Heart left ventricle (tissue), 16 donors: Measurements from ENCODE around the gene SLC25A19. TPM values are rescaled to one million over a fixed set of nuclear protein-coding genes. Genes with fewer than 3 reads are reported as not detected.

ENCODE experiments used
- ATAC-seq, 4 donors: fragments of 200-7000 bp; cut with Tn5 transposase; one replicate each; pipeline ENCODE4 v1.9.1; 2020 to 2022; ENCODE audit warnings: moderate library complexity in 4 of 4, mild to moderate bottlenecking in 3 of 4, moderate number of reproducible peaks in 1 of 4
- DNase-seq, 5 donors: peaks; one replicate each; pipeline ENCODE4 v3.0.0-alpha.2; 2020
- H3K27ac ChIP-seq, 12 donors: fragments of 200-600 bp; sonication (generic) in 4 of 12; one replicate each; pipeline versions ENCODE4 v1.5.0 to v1.8.0; 2016 to 2022; ENCODE audit warnings: mild to moderate bottlenecking in 2 of 12
- H3K27me3 ChIP-seq, 9 donors: fragments of 200-600 bp; sonication (generic) in 2 of 9; one replicate each; pipeline versions ENCODE4 v1.5.1 to v1.8.0; 2016 to 2022; ENCODE audit warnings: mild to moderate bottlenecking in 3 of 9
- H3K36me3 ChIP-seq, 9 donors: fragments of 200-600 bp; sonication (generic) in 2 of 9; one replicate each; pipeline versions ENCODE4 v1.5.0 to v1.8.0; 2018 to 2022; ENCODE audit warnings: mild to moderate bottlenecking in 2 of 9
- H3K4me1 ChIP-seq, 12 donors: fragments of 200-600 bp; sonication (generic) in 4 of 12; one replicate each; pipeline versions ENCODE4 v1.5.0 to v1.8.0; 2016 to 2022; ENCODE audit warnings: mild to moderate bottlenecking in 3 of 12
- H3K4me3 ChIP-seq, 12 donors: fragments of 200-600 bp; sonication (generic) in 4 of 12; one replicate each; pipeline versions ENCODE4 v1.5.0 to v1.8.0; 2017 to 2022; ENCODE audit warnings: mild to moderate bottlenecking in 9 of 12, moderate library complexity in 4 of 12
- H3K9me3 ChIP-seq, 12 donors: fragments of 200-600 bp; sonication (generic) in 4 of 12; one replicate each; pipeline versions ENCODE4 v1.5.0 to v1.8.0; 2016 to 2022; ENCODE audit warnings: mild to moderate bottlenecking in 1 of 12
- POLR2A ChIP-seq, 2 donors: fragments of 450-650 bp; IDR thresholded peaks; one replicate each; pipeline ENCODE4 v1.6.1; 2017; ENCODE audit warnings: antibody characterized with exemption in 2 of 2, mild to moderate bottlenecking in 2 of 2, moderate library complexity in 2 of 2
- WGBS, 4 donors: extraction: QIAGEN DNeasy Blood & Tissue Kit in 2 of 4; methylation state at CpG; one replicate each; pipeline versions ENCODE4 v1.1.5 to v1.1.7; 2013 to 2018; 5-methylcytosine and 5-hydroxymethylcytosine counted together
- intact Hi-C, 10 donors: fragments of 100-400 bp; cut with DNase I; formaldehyde crosslinking; loops; one replicate each; pipeline versions ENCODE4 v1.11.1 to v1.14.2; 2022
- polyA plus RNA-seq, 2 donors: library from polyadenylated mRNA; stranded (reverse); fragments of 200-250 nt; gene quantifications; one replicate each; pipeline ENCODE4 v1.2.3, GENCODE V29; 2013
- total RNA-seq, 9 donors: library from RNA; depleted of rRNA in 2 of 9; stranded (reverse); fragments of >200 nt in 2 of 9; fragmentation: NEBNext Ultra II Directional in 3 of 9; extraction: Animal tissue kit (Norgen Biotek cat#: 25700) in 3 of 9; gene quantifications; one replicate each; pipeline versions ENCODE4 v1.1.0 to v1.2.4, GENCODE V29; 2016 to 2023
- TF ChIP-seq, protein P1 (sequence below), 12 donors: fragments of 200-600 bp; sonication (generic) in 4 of 12; IDR thresholded peaks; one replicate each; pipeline versions ENCODE4 v1.5.0 to v1.8.0; 2018 to 2022; ENCODE audit warnings: antibody characterized with exemption in 12 of 12, mild to moderate bottlenecking in 5 of 12
- donor health status: ischemic (EF 13 %, LVEDD 7.1; RV severe dilation, severe dysfunction).
- donor health status: healthy with polysubstance abuse.
- donor health status: DM: no; HTN: yes; CAD: no.
- donor health status: DM: no; HTN: no; CAD: no.
- donor health status: ischemic (EF 25% LVEDD 6.9; RV normal size, moderate dysfunction).
- donor health status: ischemic (EF 25% LVEDD 5.7; RV mildly dilated, moderate dysfunction).
- donor health status: healthy.
- donor health status: DM: yes; HTN: yes; CAD: no.
- donor health status: ischemic (EF 35%, LVEDD 5.7; RV mildly dilated, moderate dysfunction).
- donor health status: nonischemic (EF 11% LVEDD 7.7; RV severe dilation, severe dysfunction).
- donor health status: DM: yes; HTN: yes; CAD: no.
- donor health status: PGD.
- donor health status: ischemic (EF 29% LVEDD 5.4; RV normal size, mild dysfunction).
- donor health status: nonischemic (EF 23%, LVEDD 6.1; RV moderate dilation, normal function).

Gene SLC25A19
- total and polyA plus RNA-seq, 11 donors: 7.0 to 27.9 (median 12.6) TPM

DNA sequence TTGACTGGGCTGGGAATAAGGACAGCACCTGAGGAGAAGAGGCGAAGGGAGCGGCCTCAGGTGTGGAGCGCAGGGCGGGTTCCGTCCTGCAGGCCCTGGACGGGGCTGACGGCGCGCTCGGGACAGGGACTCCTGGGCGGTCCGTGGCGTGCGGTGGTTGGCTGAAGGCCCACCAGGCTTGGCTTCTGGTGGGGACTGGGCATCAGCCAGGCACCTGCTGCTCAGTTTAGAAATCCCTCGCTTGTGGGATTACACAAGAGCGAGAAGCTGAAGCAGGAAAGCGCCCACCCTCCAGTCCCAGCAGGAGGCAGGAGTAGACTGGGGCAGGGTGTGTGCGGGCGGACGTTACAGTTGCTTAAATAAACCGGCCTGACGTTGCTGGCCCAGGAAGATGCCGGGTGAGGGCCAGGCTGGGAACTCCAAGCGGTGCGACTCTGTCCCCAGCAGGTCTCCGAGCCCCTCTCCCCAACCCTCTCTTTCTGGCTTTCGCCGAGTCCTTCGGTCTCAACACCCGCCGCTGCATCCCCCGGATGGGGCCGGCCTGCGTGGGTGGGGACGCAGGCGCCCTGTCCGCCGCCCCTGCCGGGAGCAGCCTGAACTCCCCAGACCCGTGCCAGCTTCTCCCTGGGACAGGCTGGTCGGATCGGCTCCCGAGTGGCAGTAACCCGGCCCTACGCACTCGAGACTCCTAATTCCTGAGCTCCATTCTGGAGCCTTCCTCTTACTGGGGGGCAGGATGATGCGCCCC lies 18.8 kb downstream of the SLC25A19 start:
- intact Hi-C loops: loop anchor here in 2 of 10 donors (2.0 to 10.0 kb wide), 4 partner anchors 64 to 317 kb away; partner anchors contain the start of gene MYO15B (in 1 of the 2)
- DNase-seq (peak; percentile 72 to 82 (median 74)), ATAC-seq (peak; percentile 33 to 72 (median 61))
- peak overlapping the region; percentile 86 to 98 (median 95) for H3K27ac ChIP-seq
- no peaks in the 10 kb centered on the region for H3K27me3 ChIP-seq
- peaks cover 0 to 60% (median 22%) of the 10 kb centered on the region in 12 donors for H3K4me1 ChIP-seq
- WGBS, 4 donors: 1 to 3% (median 1%) methylated on average over 15 to 47 of the region's 47 CpGs
- H3K9me3 ChIP-seq: no peaks in the 10 kb centered on the region
- TF ChIP-seq, protein P1, sequence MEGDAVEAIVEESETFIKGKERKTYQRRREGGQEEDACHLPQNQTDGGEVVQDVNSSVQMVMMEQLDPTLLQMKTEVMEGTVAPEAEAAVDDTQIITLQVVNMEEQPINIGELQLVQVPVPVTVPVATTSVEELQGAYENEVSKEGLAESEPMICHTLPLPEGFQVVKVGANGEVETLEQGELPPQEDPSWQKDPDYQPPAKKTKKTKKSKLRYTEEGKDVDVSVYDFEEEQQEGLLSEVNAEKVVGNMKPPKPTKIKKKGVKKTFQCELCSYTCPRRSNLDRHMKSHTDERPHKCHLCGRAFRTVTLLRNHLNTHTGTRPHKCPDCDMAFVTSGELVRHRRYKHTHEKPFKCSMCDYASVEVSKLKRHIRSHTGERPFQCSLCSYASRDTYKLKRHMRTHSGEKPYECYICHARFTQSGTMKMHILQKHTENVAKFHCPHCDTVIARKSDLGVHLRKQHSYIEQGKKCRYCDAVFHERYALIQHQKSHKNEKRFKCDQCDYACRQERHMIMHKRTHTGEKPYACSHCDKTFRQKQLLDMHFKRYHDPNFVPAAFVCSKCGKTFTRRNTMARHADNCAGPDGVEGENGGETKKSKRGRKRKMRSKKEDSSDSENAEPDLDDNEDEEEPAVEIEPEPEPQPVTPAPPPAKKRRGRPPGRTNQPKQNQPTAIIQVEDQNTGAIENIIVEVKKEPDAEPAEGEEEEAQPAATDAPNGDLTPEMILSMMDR (IDR thresholded peaks at IDR 0.05): peak in 5 of 12 donors; percentile 15 to 46 (median 33)
- peak in 1 of 2 donors; percentile 6 for TF ChIP-seq POLR2A (IDR thresholded peaks at IDR 0.05)
- H3K36me3 ChIP-seq: peaks cover 0 to 43% (median 17%) of the 10 kb centered on the region in 9 donors
- peak overlapping the region; percentile 52 to 99 (median 95) for H3K4me3 ChIP-seq

DNA sequence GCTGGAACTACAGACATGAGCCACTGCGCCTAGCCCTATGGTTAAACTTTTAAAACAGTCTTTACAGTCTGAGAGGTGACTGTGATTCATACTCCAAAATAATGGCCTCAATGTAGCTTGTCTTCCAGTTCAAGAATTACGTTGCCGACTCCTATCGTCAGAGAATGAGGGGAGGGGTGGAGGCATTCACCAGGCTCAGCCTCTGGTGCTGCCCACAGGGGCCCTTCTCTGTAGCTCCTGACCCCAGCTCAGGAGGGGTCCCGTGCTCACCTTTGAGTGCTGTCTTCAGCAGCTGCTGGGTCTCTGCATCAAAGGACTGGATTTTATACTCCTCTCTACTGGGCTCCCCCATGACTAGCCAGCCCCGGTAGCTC lies 19.4 kb downstream of the SLC25A19 start:
- H3K27me3 ChIP-seq: no peaks in the 10 kb centered on the region
- no peaks in the 10 kb centered on the region for H3K9me3 ChIP-seq
- H3K4me1 ChIP-seq: peaks cover 0 to 60% (median 22%) of the 10 kb centered on the region in 12 donors
- H3K36me3 ChIP-seq: peaks cover 0 to 42% (median 22%) of the 10 kb centered on the region in 9 donors
- TF ChIP-seq, protein P1 (IDR thresholded peaks at IDR 0.05): no peak
- no peak for TF ChIP-seq POLR2A (IDR thresholded peaks at IDR 0.05)
- no peak for ATAC-seq
- 20 to 24% (median 23%) methylated on average over 4 to 6 of the region's 6 CpGs for WGBS, 4 donors
- DNase-seq: no peak
- peak overlapping the region; percentile 52 to 99 (median 95) for H3K4me3 ChIP-seq
- intact Hi-C loops: loop anchor here in 2 of 10 donors (2.0 to 10.0 kb wide), 4 partner anchors 65 to 317 kb away; partner anchors contain the start of gene MYO15B (in 1 of the 2)
- H3K27ac ChIP-seq: peak overlapping the region; percentile 86 to 98 (median 95)

DNA sequence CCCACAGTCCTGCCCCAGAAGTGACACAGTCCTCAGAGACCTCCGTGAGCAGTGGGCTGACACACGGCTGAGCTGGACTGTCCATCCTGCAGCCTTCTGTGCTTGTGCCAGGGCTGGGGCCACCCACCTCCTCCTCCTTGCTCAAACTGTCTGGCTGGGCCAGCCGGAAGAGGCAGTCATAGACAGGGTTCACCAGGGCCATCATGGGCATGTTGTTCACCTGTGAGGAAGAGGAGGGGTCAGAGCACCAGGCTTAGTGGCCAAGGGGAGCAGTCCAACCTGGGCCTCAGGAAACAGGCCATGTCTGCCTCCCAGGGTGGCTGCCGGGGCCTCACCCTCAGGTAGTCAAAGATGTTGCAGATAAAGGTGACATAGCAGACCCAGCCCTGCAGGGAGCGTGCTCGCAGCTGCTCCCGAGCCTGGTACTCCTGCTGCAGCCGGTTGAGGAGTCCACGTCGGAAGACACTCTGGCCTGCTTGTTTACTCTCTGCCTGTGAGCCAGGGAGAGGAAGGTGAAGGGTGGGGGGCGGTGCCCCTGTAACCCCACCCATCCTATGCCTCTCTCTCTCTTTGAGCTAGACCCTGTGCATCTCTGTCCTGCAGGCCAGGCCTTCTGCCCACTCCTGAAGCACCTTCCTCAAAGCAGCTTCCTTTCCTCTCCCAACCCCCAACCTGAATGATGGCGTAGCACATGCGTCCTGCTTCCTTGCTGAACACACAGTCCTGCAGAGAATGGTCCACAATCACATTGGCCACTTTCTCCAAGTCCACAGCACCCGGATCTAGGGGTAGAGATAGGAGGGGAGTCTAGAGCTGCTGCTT lies 21.6 kb downstream of the SLC25A19 start:
- no peaks in the 10 kb centered on the region for H3K27me3 ChIP-seq
- H3K4me3 ChIP-seq: no peak overlapping the region
- intact Hi-C loops: no loop called here
- ATAC-seq: no peak
- DNase-seq: no peak
- H3K4me1 ChIP-seq: peaks cover 0 to 60% (median 24%) of the 10 kb centered on the region in 12 donors
- H3K36me3 ChIP-seq: peaks cover 0 to 46% (median 42%) of the 10 kb centered on the region in 9 donors
- TF ChIP-seq POLR2A (IDR thresholded peaks at IDR 0.05): no peak
- TF ChIP-seq, protein P1 (IDR thresholded peaks at IDR 0.05): no peak
- 51 to 56% (median 53%) methylated on average over 6 to 14 of the region's 14 CpGs for WGBS, 4 donors
- H3K9me3 ChIP-seq: no peaks in the 10 kb centered on the region
- peak overlapping the region in 1 of 12 donors; percentile 27 for H3K27ac ChIP-seq

DNA sequence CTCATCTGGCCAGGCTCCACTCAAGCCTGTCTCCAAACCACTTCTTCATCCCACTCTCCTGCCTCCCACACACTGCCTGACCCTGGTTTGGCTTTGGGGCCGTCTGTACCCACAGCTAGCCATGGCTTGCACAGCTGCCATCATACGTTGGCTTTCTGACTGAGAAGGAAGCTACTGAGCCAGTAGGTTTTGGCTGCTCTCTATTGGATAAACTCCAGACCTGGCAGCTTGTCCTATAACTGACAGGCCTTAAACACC lies 22.2 kb downstream of the SLC25A19 start:
- Histone ChIP-seq H3K36me3 (peaks cover 0 to 46% (median 42%) of the 10 kb centered on the region in 9 donors), H3K4me3 (no peak overlapping the region), H3K27me3 (no peaks in the 10 kb centered on the region), H3K4me1 (peaks cover 2 to 60% (median 22%) of the 10 kb centered on the region in 12 donors), H3K9me3 (no peaks in the 10 kb centered on the region), H3K27ac (no peak overlapping the region)
- intact Hi-C loops: no loop called here
- no peak for ATAC-seq
- DNase-seq: no peak
- no peak for TF ChIP-seq POLR2A (IDR thresholded peaks at IDR 0.05)
- TF ChIP-seq, protein P1 (IDR thresholded peaks at IDR 0.05): no peak
- WGBS, 4 donors: 45 to 58% (median 50%) methylated on average over 2 of the region's 2 CpGs
